GM13976 (cell line): Measurements from ENCODE around the gene DNAJC30.

Experiments used
- DNase-seq: peaks from one replicate; pipeline ENCODE4 v3.0.0; 2012; ENCODE audit warnings: low spot score
- CTCF ChIP-seq: IDR thresholded peaks from 2 replicates; pipeline ENCODE4 v1.5.1; 2012; ENCODE audit warnings: borderline replicate concordance, mild to moderate bottlenecking; ENCODE audit not compliant: insufficient read depth; ENCODE audit errors: extremely low read depth, missing control alignments, control extremely low read depth
- in situ Hi-C: fragments of 300-500 bp; cut with MboI; formaldehyde crosslinking; loops from one replicate; pipeline ENCODE4 v1.12.0; 2022; ENCODE audit warnings: low sequenced_read_pairs, mixed read lengths, inconsistent platforms; ENCODE audit not compliant: unreplicated experiment

The DNAJC30 gene

GRCh38 chr7:73649576-73649975, 33.7 kb downstream of the DNAJC30 start:
- TF ChIP-seq CTCF = no peak
- no peak for DNase-seq
- in situ Hi-C loops = no loop called here

DNA sequence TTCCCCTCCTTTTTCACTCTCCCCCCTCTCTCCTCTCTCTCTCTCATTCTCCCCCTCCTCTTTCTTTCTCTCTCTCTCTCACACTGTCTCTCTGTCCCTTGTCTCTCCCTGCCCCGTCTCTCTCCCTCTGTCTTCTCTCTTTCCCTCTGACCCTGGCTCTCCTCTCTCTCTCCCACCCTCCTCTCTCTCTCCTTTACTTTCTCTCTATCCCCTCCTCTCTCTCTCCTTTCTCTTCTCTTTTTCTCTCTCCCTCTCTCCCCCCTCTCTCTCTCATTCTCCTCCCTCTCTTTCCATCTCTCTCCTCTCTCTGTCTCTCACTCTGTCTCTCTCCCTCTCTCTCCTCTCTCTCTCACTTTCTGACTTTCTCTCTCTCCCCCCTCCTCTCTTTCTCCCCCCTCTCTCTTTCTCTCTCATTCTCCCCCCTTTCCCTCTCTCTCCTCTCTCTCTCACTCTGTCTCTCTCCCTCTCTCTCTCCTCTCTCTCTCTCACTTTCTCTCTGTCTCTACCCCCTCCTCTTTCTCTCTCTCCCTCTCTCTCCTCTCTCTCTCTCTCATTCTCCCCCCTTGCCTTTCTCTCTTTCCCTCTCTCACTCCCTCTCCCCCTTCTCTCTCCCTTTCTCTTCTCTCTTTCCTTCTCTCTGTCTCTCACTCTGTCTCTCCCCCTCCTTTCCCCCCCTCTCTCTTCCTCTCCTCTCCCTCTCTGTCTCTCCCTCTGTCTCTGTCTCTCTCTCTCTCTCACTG, 34.5 kb downstream of the DNAJC30 start:
- in situ Hi-C loops = no loop called here
- TF ChIP-seq CTCF = no peak
- DNase-seq = no peak

- in situ Hi-C loops = no loop called here
- peak; percentile 63 for DNase-seq
- TF ChIP-seq CTCF = no peak
These were observed 35.3 kb downstream of the DNAJC30 start for GRCh38 chr7:73647725-73648592.

DNA sequence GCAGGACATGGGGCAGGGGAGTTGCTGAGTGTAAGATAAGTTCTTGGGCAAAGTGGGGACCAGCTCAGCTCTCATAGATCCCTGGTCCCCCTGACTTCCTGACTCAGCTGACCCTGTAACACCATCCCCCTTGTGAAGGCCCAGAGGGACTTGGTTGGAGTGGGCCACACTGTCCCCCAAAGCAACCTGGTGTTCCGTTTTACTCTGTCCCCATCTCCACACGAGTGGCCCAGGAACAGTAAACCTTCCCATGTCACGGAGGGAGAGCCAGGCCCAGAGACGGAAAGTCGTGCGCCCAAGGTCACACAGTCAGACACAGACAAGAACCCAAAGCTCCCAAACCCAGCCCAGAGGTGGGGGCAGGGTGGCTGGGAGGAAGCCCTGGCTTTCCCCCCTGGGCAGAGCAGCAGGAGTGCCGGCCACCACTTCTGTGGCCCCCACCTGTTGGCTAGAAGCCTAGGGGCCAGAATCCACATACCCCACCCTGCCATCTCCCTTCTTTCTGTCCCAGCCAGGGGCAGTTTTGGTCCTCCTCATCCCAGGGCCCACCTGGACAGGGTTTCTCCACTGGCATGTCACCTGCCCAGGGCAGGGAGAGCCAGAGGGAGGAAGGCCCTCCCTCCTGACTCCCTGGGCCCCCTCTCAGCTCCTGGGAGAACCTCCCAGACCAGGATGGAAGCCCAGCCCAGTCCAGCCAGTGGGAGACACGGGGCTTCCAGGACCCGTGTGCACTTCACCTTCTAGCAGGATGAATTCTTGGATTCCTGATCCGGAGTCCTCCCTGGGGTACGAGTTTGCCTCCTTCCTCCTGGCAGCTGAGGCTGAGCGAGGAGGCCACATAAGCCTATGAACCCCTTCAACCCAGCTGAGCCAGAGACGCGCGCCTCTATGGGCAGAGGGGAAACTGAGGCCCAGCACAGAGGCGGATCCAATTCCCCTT, 36.2 kb downstream of the DNAJC30 start:
- no peak for TF ChIP-seq CTCF
- no peak for DNase-seq
- in situ Hi-C loops = no loop called here

DNA sequence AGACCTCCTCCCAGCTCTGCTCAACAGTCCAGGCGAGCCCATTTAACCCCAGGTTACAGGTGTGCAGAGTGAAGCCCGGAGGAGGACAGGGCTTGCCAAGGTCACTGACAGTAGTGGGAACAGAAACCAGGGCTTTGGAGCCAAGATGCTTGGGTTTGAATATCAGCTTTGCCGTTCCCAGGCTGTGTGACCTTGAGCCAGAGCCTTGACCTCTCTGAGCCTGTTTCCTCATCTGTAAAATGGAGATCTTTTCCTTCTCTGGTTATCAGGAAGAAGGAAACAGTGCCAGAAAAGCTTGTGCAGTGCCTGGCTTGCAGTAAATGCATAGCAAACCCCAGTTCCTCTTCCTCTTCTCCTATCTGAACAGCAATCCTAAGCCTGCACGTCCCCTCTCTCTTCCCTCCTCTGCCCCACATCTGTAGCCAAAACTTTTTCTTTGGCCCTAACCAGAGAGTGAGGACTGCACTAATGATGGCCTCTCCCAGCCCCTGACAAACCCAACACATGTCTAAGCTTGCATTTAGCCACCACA, 37.5 kb downstream of the DNAJC30 start:
- DNase-seq = no peak
- TF ChIP-seq CTCF = no peak
- in situ Hi-C loops = no loop called here
